Panc1 (cell line): Measurements from ENCODE around the gene CASP2.

Source experiments
- CTCF ChIP-seq: fragments of 450-650 bp; IDR thresholded peaks from 2 replicates; pipeline ENCODE4 v1.5.1; 2017; ENCODE audit warnings: mild to moderate bottlenecking
- POLR2AphosphoS5 ChIP-seq: IDR thresholded peaks from 2 replicates; pipeline ENCODE4 v1.6.1; 2012; ENCODE audit warnings: mild to moderate bottlenecking, low read depth, low read length, moderate library complexity
- REST ChIP-seq, 2 experiments: IDR thresholded peaks; 2 replicates each; pipeline ENCODE4 v1.6.1; 2011 to 2012; ENCODE audit warnings: low read depth in 2 of 2, control low read depth in 1 of 2, low read length in 1 of 2, mild to moderate bottlenecking in 1 of 2, moderate library complexity in 1 of 2; ENCODE audit not compliant: insufficient read depth in 1 of 2
- TCF7L2 ChIP-seq: IDR thresholded peaks from 2 replicates; pipeline ENCODE4 v1.6.1; 2011; ENCODE audit warnings: mild to moderate bottlenecking, low read depth, low read length, inconsistent platforms

- TF ChIP-seq CTCF (no peak), POLR2AphosphoS5 (no peak), TCF7L2 (no peak), REST (IDR thresholded peaks at IDR 0.05; ENCODE audit: insufficient read depth in 1 of 2, low read depth in 2 of 2, low read length in 1 of 2) (no peak)
These were observed 62.9 kb downstream of the CASP2 start for GRCh38 chr7:143351060-143351459.
